GM21447 (cell line): ENCODE results near the gene GNAO1.

ENCODE experiments used
- ATAC-seq: cut with Tn5 transposase; IDR thresholded peaks from one replicate; pipeline ENCODE4 v1.9.1; 2021; ENCODE audit not compliant: unreplicated experiment

GNAO1 gene

DNA sequence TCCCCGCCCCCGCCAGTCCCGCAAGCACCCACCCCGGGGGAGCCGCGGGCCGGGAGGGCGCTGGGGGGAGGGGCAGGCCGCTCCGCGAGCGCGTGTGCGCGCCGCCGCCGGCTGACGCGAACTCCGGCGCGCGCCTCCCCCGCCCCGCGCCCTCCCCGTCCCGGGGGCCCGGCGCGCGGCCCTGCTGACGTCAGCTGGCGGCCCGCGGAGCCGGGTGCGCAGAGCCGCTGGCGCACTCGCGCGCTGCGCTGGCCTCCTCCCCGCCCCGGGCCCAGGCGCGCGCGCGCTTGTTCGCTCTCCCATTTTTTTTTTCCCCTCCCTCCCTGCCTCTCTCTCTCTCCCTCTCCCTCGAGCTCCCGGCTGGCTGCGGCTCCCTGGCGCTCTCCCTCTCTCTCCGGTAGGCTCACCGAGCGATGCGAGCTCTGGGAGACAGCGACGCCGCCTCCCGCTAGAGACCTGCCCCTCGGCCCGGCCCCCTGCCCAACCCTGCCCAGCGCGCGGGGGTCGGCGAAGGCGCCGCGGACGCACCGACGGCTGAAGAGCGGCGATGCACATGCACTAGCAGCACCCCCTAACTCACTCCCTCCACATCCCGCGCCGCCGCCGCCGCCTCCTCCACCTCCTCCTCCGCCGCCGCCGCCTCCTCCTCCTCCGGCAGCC, at the start of gene GNAO1:
GNAO1 (plus strand) TSS at position 334 of the 660 bp plus-strand sequence. CDS start 747 bp downstream, outside the sequence.
- no peak for ATAC-seq

DNA sequence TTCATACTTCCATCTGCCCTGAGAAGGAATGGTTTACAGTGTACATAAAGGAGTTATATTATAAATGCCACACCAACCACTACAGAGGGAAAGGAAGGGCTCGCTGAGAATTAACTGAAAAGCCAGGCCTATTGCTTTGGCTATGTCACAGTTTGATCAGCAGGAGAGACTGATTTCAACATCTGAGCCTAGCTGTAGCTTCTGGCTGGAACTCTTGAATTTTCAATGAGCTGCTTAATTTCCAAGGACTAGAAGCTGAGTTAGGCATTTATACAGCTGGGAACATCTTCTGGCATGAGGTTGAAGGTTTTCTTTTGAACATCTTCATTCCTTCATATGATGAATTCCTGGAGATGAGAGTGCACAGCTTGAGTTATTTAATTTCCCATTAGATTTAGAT, 47.6 kb upstream of the GNAO1 start:
- ATAC-seq = no peak

DNA sequence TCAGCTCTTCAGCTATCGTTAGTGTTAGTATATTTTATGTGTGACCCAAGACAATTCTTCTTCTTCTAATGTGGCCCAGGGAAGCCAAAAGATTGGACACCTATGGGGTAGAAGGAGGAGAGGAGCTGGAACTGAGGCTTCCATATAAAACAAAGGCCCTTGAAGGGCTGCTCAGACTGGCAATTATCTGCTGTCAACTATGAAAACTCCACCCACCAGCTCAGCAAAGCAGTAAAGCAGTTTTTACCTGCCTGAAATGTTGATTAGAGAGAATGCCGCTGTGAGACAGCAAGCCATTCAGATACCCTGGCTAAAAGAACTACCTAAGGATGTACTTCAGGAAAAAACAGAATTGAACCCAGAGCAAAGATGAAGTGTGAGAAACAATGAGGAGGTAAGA, 45.9 kb upstream of the GNAO1 start:
- no peak for ATAC-seq

DNA sequence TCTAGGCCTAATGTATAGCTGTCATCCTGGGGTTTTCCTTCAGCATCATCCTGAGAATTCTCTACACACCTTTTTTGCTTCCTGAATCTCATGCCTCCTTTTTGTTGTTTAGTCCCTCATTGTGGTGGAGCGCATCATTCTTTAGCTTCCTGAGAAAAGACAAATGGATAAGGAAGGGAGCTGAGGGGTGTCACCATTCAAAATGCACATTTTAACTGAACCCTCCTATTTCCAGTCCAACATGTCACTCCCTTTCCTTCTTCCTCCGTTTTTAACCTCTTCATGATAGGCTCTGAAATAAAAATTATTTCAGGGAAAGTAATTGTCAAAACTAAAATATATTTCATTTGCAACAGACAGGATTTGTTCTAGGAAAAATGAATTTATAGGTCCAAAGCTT, 39.7 kb upstream of the GNAO1 start:
- no peak for ATAC-seq

DNA sequence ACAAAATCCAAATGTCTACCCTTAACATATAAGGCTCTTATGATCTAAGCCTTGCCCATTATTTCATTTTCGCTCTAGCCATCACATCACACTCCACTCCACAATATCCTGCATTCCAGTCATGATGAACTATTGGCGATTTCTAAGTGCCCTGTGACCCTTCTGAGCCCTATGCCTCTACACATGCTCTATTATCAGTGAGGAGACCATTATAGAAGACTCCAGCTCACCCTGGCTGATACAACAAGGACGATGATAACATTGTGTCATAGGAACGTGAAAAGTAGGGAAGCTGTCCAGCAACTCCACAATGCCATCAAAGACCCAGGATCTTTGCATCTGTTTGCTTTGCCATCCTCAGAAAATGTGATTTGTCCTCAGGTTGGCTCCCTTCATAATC, 29.6 kb upstream of the GNAO1 start:
- ATAC-seq = no peak

DNA sequence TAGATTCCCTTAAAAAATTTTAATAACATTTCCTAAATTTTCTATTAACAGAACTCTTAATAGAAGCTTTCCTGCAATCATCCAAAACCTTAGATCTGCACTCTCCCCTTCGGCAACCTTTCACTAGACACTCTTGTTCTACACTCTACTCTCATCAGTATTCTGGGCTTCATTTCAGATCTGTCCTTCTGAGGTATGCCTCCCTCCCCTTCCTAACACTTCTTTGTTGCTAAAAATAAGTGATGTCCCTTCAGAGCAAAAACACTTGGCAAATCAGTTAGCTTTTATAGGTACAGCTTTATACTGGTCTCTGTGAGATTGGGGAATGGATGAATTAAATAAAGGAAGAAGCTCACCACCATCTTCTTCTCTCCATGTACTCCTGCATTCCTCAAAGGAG, 28.2 kb upstream of the GNAO1 start:
- no peak for ATAC-seq

DNA sequence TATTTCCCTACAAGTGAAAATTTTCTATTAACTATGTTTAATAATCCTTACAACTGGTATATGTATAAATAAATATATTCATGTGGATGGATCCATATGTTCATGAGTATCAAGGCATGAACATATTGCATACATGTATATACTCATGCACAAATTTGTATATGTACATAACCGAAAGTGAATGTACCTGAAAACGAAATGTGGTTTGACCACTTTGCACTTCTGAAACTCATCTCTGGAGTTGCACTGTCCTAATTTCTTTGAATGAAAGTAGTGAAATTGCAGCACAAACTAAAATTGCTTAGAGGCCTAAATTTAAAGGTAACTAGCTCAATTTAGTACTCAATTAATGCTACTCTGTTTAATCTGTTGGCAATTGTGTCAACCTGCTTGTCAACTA, 27.4 kb upstream of the GNAO1 start:
- no peak for ATAC-seq

DNA sequence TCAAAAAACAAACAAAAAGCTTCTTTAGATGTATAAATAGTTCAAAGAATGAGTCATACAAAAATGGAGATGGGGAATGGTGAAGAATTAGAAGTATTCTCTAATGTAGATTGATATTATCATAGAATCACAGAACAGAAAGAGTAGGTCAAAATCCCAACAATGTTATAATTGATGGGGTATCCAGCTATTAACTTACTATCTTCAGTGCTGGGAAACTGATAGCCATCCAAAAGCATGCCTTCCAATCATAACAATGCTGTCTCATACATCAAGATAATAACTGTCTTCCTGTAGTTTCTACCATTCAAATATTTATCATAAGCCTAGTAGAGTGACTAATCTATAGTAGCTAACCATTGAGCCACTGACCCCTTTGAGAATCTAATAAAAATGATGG, 26.7 kb upstream of the GNAO1 start:
- no peak for ATAC-seq

DNA sequence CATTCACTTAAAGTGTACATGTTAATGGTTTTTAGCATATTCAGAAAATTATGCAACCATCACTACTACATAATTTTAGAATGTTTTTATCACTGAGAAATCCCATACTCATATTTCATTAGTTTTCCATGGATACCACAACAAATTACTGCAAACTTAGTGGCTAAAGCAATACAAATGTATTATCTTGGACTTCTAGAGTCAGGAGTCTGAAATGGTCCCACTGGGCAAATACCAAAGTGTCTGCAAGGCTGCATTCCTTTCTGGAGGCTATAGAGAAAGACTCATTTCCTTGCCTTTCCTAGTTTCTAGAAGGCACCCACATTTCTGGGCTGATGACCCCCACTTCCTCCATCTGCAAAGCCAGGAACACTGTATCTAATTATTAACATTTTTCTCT, 16.9 kb upstream of the GNAO1 start:
- ATAC-seq = no peak

DNA sequence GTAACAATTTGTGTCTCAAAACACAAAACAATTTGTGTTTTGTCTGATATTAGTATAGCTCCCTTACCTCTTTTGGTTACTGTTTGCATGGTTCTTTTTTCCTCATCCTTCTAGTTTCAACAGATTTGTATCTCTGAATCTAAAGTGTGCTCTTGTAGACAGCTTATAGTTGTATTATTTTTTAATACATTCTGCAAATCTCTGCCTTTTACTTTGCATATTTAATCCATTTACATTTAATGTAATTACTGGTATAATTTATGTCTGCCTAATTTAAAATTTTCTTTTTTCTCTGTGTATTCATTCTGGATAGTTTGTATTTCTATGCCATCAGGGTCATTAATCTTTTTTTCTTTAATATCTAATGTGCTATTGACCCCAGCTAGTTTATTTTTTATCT, 9.9 kb upstream of the GNAO1 start:
- no peak for ATAC-seq

DNA sequence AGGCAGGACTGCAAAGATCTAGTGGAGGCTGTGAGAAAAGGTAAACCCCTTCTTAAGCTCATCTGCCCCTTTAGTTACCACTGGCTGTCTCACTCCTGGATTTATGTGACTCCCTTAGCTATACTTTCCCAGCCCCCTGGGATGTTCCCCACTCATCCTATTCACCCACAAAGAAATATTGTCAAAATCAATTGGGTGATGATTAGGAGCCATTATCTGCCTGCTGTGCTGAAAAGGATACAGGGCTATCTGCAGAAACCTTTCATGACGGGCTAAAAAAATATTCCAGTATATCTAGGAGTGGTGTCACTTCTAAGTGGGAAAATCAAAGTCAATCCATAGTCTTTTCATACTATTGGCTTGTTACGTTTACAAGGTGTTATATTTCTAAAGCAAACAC, 8.0 kb upstream of the GNAO1 start:
- no peak for ATAC-seq

DNA sequence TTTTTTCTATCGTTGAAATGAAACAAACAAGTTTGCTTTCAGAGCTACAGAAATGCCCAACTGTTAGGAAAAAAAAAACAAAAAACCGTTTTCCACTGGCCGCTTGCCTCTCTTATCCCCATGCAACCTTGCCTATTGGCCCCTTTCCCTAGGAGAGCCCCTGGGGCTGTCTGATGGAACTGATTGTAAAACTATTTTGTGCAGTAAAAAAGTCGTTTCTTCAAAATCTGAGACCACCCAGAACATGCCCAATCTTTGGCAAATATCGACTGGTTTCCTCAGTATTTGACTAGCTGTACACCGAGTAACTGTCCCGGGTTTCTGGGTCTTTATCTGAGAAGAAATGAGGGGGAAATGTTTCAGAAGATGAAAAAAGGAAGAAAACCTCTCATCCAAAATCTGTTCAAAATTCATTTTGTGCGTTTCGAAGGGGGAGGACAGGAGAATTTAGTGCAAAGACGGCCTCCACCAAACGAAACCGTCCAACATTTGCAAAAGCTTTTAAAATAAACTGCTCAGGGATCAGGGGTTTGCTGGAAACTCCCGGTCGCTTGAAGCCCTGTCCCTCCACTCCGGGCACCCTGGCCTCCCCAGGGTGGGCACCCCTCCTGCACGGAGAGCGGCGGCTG, 1.1 kb upstream of the GNAO1 start:
- no peak for ATAC-seq

DNA sequence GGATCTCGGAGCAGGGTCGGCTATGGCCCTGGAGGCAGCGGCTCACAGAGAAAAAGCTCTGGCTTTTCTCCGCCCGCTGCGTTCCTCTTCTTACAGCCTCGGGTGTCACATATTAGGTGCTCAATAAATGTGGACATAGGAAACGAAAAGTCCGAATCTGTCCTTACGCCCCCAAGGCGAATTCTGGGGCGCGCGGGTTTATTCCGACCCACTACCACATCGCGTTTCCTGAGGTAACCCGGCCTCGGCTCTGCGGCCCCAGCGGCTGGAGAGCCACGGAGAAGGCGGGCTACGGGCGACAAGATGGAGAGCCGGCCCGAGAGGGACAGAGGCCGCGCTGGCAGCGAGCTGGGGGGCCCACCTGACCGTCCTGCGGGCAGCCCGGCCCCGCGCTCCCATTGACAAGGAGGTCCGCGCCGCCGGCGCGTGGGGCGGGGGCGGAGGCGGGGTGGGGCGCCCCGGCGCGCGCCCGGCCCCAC, 573 bp upstream of the GNAO1 start:
- ATAC-seq = no peak

DNA sequence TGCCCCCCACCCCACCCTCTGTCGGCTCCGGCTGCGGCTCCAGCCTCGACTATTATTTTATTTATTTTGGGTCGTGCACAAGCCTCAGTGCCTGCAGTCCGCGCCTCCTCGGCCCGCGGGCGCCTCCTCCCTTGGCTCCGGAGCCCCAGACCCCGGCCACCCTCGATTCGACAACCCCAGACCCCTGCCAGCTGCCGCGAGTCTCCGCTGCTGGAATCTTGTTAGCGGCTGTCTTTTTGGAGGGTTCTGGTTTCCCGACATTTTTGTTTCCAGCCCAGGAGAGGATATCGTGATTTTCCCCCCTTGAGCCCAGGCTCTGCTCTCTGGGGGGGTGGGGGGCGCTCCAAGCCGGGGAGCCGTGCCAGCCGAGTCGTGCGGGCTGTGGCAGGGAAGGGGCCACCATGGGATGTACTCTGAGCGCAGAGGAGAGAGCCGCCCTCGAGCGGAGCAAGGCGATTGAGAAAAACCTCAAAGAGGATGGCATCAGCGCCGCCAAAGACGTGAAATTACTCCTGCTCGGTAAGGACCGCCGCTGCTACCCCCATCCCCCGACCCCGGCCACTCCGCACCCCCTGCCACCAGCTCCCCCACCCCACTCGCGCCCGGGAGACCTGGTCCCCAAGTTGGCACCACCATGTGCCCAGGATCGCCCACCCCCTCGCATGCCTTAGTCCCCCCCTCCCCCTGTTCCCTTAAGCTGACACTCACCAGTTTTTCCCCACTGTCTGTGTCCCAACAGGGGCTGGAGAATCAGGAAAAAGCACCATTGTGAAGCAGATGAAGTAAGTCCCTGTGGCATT, 746 bp downstream of the GNAO1 start:
- ATAC-seq = no peak

DNA sequence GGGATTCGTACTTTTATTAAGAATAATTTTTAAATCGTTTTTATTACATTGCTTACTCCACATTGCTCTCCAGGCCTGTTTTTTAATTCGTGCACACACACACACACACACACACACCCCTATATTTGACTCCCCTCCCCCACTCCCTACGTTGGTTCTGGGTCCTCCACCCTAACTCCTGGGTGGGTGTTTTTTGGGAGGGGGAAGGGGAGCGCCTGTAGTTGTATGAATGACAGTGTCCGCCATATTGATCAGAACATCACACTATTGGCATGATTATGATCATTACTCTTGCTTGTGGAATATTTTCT, 1.3 kb downstream of the GNAO1 start:
- no peak for ATAC-seq

DNA sequence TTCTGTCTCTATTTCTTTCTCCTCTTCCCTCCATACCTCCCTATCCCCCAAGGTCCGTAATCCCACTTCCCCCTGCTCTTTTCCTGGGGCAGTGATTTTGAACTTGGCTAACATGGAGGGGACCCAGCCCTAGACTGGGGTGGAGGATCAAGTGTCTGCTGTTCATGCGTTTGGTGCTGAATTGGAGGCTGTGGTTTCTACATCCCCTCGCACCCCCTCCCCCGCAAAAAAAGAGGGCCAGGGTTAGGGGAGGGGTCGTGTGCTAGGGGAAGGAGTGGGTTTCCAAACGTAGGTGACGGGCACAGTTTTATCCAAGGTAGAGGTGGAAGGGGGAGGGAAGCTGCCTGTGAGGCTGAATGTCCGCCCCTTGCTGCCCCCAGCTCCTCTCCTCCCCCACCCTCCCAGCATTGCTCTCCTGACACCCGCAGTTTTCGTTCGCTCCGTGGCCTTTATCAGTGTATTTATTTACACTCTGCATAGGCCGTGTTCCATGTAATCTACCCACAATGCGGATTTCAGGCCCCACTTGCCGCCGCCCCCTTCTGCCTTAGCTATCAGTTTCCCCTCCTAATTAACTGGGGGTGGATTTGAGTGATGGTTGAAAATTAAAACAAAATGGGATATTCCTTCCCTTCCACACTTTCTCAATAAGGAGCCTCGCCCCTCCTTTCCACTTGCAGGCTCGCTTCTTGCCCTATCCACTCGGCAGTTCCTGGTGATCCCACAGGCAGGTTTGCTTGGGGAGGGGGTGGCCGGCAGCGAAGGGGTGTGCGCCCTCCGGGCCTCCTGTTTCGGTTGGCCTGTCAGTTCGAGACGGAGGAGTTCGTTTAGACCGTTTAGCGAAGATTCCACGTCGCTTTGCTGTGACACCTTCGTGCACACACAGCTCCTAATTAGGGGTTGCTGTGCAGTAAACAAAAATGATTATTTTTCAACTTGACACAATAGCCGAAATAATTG, 2.0 kb downstream of the GNAO1 start:
- ATAC-seq = no peak

DNA sequence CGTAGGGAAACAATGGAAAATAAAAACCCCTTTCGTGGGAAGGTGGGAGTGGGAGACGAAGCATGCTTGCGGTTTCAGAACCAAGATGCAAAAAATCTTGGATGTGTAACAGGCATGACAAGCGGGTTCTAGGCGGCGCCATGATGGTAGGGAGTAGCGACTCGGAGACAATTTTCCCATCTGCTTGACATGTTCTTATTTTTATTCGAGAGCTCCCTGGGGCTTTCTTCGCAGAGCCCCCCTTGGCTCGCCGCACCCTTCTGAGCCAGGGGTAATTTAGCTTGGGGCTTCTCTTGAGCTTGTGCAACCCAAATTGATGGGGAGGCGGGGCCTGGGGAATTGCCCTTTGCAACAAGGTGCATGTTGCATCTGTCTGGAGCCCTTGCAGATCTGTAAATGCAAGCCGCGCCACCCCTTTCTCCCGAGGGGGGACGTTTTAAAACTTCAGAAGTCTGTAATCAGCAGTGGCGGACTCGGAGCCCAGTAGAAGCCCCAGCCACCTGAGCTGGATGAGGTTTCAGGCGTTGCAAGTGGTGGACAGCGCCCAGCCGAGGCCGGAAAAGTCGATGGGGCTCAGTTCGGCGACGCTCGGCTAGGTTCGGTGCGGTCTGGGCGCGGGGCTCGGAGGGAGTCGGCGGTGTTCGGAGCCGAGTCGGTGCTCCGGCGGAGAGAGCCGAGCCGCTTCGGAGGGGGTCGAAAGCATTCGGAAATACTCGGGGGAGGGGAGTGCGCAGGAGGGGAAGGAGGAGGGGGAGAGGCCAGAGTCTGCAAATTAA, 2.9 kb downstream of the GNAO1 start:
- no peak for ATAC-seq

DNA sequence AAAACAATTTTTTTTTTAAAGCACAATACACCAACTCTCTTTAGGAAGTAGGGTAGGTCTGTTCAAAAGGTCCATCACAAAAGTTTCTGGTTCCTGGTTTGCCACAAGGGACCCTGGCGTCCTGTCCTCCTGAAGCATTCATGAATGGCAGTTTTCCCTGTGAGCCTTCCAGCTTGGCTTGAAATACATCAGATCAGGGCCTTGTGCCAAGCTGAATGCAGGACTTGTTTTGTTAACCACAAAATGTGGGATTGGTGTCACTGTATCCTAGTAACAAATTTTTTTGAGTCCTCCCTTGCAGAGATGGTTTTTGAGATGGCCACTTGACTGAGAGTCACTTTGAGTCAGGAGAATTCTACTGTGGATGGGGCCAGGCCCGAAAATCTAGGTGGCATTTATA, 3.9 kb downstream of the GNAO1 start:
- no peak for ATAC-seq

DNA sequence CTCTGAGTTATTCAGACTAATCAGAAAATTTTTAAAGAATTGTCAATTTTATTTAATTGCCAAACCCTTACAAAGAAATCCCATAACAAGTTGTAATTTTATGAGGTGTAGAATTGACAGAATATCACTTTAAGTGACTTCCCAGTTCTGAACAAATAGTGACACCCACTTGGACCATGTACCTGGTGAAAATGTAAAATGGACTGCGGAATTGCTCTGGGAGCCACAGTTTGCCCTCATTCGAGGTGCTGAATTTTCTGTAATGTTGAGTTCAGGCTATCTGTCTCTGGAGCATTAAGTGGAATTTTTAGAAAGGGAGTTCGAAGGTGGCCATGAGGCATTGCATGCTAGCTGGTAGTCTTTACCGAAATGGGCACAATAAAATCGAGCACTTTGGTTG, 5.1 kb downstream of the GNAO1 start:
- no peak for ATAC-seq

DNA sequence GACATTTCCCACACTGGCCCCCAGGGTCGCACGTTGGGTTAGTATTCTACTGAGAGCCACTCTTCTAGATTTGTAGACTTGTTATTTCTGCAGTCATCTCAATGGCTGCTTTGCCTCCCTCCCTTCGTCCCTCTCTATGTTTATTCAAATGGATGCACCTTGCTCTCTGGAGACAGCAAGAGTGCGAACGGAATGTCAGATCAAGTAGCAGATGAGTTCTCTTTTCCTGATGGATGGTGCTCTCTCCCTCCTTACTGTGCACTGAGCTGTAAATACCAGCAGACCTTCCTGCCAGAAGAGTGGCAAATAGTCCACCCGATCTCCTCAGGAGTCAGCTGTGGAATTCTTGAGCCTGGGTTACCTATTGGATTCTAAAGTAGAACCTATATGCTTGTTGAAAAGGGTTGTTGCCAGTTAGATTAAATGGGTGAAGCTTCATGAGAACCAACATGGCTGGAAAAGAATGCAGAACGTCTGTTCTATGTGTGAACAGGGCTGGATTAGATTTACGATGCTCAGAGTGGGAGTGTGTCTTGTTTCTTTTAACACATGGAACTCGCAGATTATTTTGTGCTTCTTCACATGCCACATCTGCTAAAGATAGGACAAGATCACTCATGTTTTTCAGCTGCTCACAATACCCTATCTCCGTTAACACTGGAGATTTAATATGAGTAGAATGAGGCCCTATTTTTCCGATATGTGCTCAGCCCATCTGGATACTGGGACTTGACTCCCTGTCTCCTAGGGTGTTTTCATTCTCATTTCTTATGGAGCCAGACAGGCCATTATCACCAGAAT, 6.1 kb downstream of the GNAO1 start:
- no peak for ATAC-seq
